ENCODE data around the gene ADORA2A.

ADORA2A gene

GRCh38 chr22:24433828-24434470, 6.5 kb downstream of the ADORA2A start:
- H3K4me1 ChIP-seq (ENCODE audit: insufficient read depth, poor library complexity, severe bottlenecking) = peaks cover 4% of the 10 kb centered on the region
- no peak for DNase-seq (ENCODE audit: low spot score)
- no peaks in the 10 kb centered on the region for H3K9me3 ChIP-seq (ENCODE audit: severe bottlenecking)
- no peaks in the 10 kb centered on the region for H3K36me3 ChIP-seq (ENCODE audit: low read depth)
- H3K27ac ChIP-seq (ENCODE audit: poor library complexity, severe bottlenecking) = no peak overlapping the region
- ATAC-seq (ENCODE audit: low read depth) = no peak
- H3K4me3 ChIP-seq (ENCODE audit: severe bottlenecking) = no peak overlapping the region
- no peaks in the 10 kb centered on the region for H3K27me3 ChIP-seq (ENCODE audit: insufficient read depth, poor library complexity, severe bottlenecking)
- TF ChIP-seq, protein P1, sequence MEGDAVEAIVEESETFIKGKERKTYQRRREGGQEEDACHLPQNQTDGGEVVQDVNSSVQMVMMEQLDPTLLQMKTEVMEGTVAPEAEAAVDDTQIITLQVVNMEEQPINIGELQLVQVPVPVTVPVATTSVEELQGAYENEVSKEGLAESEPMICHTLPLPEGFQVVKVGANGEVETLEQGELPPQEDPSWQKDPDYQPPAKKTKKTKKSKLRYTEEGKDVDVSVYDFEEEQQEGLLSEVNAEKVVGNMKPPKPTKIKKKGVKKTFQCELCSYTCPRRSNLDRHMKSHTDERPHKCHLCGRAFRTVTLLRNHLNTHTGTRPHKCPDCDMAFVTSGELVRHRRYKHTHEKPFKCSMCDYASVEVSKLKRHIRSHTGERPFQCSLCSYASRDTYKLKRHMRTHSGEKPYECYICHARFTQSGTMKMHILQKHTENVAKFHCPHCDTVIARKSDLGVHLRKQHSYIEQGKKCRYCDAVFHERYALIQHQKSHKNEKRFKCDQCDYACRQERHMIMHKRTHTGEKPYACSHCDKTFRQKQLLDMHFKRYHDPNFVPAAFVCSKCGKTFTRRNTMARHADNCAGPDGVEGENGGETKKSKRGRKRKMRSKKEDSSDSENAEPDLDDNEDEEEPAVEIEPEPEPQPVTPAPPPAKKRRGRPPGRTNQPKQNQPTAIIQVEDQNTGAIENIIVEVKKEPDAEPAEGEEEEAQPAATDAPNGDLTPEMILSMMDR (IDR thresholded peaks at IDR 0.05; ENCODE audit: poor library complexity, severe bottlenecking) = no peak

DNA sequence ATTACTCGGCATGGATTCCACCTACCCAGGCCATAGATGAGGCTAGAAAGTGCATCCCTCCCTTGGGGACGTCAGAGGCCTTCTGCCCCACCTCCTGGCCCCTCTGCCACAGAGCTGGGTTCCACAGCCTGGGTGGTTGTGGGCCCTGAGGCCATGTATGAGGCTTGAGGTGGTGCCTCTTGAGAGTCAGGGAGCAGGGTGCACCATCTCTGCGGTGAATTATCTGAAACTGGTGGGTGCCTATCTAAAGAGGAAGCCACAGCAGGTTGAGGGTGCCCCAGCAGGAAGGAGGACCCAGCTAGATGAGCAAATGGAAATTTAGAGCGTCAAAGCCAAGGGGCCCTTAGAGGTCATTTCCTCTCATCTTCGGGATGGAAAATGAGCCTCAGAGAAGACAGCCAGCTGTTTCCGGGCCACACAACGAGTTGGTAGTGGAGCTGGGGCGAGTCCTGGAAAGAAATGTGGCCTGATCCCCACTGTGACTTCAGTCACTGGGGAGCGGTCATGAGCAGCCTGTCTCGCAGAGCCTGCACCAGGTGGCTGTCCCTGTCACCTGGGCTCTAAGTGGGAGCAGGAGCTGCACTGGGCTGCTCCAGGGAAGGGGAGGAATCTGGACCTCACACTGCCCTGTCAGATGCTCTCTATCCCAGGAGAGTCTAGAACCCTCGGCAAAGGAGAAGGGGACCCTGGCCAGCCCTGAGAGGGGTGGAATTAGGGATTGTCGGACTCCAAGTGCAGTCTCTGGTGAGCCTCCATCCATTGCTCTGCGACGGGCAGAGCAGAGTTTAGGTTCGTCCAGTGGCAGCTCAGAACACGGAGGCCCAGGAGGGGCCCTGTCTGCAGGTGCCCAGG, 7.3 kb downstream of the ADORA2A start:
- H3K36me3 ChIP-seq (ENCODE audit: low read depth) = no peaks in the 10 kb centered on the region
- H3K27me3 ChIP-seq (ENCODE audit: insufficient read depth, poor library complexity, severe bottlenecking) = no peaks in the 10 kb centered on the region
- DNase-seq (ENCODE audit: low spot score) (no peak), ATAC-seq (ENCODE audit: low read depth) (no peak)
- no peaks in the 10 kb centered on the region for H3K9me3 ChIP-seq (ENCODE audit: severe bottlenecking)
- TF ChIP-seq, protein P1 (IDR thresholded peaks at IDR 0.05; ENCODE audit: poor library complexity, severe bottlenecking) = no peak
- no peak overlapping the region for H3K27ac ChIP-seq (ENCODE audit: poor library complexity, severe bottlenecking)
- peaks cover 4% of the 10 kb centered on the region for H3K4me1 ChIP-seq (ENCODE audit: insufficient read depth, poor library complexity, severe bottlenecking)
- H3K4me3 ChIP-seq (ENCODE audit: severe bottlenecking) = no peak overlapping the region

DNA sequence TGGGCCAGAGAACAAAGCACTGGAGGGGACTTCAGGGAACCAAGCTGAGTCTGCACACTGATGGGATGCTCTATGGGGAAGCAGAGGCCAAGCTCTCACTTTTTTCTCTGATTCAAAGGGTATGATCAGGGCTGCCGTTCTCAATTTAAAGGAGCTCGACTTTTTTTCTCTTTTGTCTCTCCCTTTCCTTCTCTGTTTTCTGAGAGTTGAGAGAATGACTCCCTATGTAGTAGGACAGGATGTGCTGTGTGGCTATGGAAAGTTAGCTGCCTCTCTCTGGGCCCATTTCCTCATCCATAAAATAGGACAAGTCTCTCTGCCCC, 7.9 kb downstream of the ADORA2A start:
- no peak overlapping the region for H3K27ac ChIP-seq (ENCODE audit: poor library complexity, severe bottlenecking)
- H3K27me3 ChIP-seq (ENCODE audit: insufficient read depth, poor library complexity, severe bottlenecking) = no peaks in the 10 kb centered on the region
- TF ChIP-seq, protein P1 (IDR thresholded peaks at IDR 0.05; ENCODE audit: poor library complexity, severe bottlenecking) = no peak
- peaks cover 4% of the 10 kb centered on the region for H3K4me1 ChIP-seq (ENCODE audit: insufficient read depth, poor library complexity, severe bottlenecking)
- ATAC-seq (ENCODE audit: low read depth) (no peak), DNase-seq (ENCODE audit: low spot score) (no peak)
- no peak overlapping the region for H3K4me3 ChIP-seq (ENCODE audit: severe bottlenecking)
- H3K36me3 ChIP-seq (ENCODE audit: low read depth) = no peaks in the 10 kb centered on the region
- H3K9me3 ChIP-seq (ENCODE audit: severe bottlenecking) = no peaks in the 10 kb centered on the region

DNA sequence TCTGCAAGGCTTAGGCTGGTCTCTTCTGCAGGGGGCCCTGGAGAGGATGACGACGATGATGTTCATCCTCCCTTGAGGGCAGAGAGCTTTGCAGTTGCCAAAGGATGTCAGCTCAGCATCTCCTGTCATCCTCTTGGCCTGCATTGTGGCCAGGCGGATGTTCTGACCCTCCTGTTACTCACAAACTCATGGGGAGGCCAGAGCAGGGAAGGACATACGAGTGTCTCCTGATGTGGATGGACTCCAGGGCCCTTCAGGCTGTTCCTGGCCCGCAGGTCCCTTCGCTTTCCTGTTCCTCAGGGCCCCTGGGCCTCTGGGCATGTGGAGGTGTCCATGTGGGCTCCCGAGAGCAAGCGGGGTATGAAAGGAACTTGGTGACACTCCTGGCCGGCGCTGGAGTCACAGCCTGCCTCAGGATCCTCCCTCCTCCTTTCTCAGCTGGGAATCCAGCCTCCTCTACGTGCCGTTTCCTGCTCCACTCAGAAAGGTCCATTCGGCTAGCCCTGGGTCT, 8.5 kb downstream of the ADORA2A start:
- H3K4me3 ChIP-seq (ENCODE audit: severe bottlenecking) = no peak overlapping the region
- no peak overlapping the region for H3K27ac ChIP-seq (ENCODE audit: poor library complexity, severe bottlenecking)
- DNase-seq (ENCODE audit: low spot score) (no peak), ATAC-seq (ENCODE audit: low read depth) (no peak)
- no peaks in the 10 kb centered on the region for H3K9me3 ChIP-seq (ENCODE audit: severe bottlenecking)
- H3K36me3 ChIP-seq (ENCODE audit: low read depth) = no peaks in the 10 kb centered on the region
- H3K4me1 ChIP-seq (ENCODE audit: insufficient read depth, poor library complexity, severe bottlenecking) = peaks cover 4% of the 10 kb centered on the region
- TF ChIP-seq, protein P1 (IDR thresholded peaks at IDR 0.05; ENCODE audit: poor library complexity, severe bottlenecking) = no peak
- H3K27me3 ChIP-seq (ENCODE audit: insufficient read depth, poor library complexity, severe bottlenecking) = no peaks in the 10 kb centered on the region

All from RWPE2 (cell line).